ENCODE results near the gene NUCB1. TPM values are rescaled to one million over a fixed set of nuclear protein-coding genes. Genes with fewer than 3 reads are reported as not detected.

The NUCB1 gene
- total and polyA plus RNA-seq, 4 donors, result 186 to 775 (median 238) TPM

DNA sequence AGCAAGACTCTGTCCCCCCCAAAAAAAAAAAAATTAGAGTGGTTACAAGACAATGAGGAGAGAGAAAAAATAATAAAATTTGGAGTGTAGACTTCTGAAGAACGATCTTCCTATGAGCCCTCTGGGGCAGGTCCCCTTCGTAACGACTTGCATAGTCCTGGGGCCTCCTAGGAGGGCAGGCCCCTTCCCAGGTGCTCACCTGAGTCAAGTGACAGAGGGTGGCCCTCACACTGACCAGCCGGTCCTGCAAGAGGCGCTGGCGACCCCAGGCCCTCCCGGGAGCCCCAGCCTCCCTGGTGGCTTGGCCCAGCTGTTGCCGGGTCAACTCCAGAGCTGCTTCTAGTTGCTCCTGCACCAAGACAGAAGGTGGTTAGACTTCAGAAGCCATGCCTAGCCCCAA, 46.6 kb upstream of the NUCB1 start:
- Histone ChIP-seq H3K27ac (ENCODE audit: low read depth in 1 of 2, low read length in 2 of 2) (no peak overlapping the region), H3K36me3 (ENCODE audit: control insufficient read depth in 4 of 4, insufficient read depth in 3 of 4, low read depth in 1 of 4, low read length in 3 of 4) (peaks cover 0 to 7% (median 6%) of the 10 kb centered on the region in 4 donors), H3K27me3 (ENCODE audit: control insufficient read depth in 4 of 4, insufficient read depth in 4 of 4, low read length in 3 of 4) (no peaks in the 10 kb centered on the region), H3K9me3 (ENCODE audit: control insufficient read depth in 4 of 4, low read length in 3 of 4) (no peaks in the 10 kb centered on the region), H3K4me3 (ENCODE audit: low read depth in 1 of 3, low read length in 3 of 3) (no peak overlapping the region), H3K9ac (ENCODE audit: low read depth in 1 of 2, low read length in 2 of 2) (no peak overlapping the region), H3K4me1 (ENCODE audit: control insufficient read depth in 4 of 4, insufficient read depth in 4 of 4, low read length in 3 of 4) (no peaks in the 10 kb centered on the region)
- TF ChIP-seq ZBTB33 (IDR thresholded peaks at IDR 0.05) (no peak), SP1 (IDR thresholded peaks at IDR 0.05) (no peak), TAF1 (conservative IDR thresholded peaks at IDR 0.05) (no peak), EGR1 (IDR thresholded peaks at IDR 0.05; ENCODE audit: low read depth in 2 of 2) (no peak), HNF4A (conservative IDR thresholded peaks at IDR 0.05) (no peak), FOXA2 (IDR thresholded peaks at IDR 0.05) (no peak), YY1 (IDR thresholded peaks at IDR 0.05) (no peak), FOXA1 (IDR thresholded peaks at IDR 0.05) (no peak), GABPA (IDR thresholded peaks at IDR 0.05 in 1 of 2, conservative IDR thresholded peaks at IDR 0.05 in 1 of 2) (no peak), RXRA (IDR thresholded peaks at IDR 0.05) (no peak), REST (IDR thresholded peaks at IDR 0.05) (no peak), HNF4G (IDR thresholded peaks at IDR 0.05) (no peak), JUND (IDR thresholded peaks at IDR 0.05) (no peak), RAD21 (IDR thresholded peaks at IDR 0.05) (no peak)
- TF ChIP-seq, protein P1, sequence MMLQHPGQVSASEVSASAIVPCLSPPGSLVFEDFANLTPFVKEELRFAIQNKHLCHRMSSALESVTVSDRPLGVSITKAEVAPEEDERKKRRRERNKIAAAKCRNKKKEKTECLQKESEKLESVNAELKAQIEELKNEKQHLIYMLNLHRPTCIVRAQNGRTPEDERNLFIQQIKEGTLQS (IDR thresholded peaks at IDR 0.05), result no peak
- TF ChIP-seq, protein P2, sequence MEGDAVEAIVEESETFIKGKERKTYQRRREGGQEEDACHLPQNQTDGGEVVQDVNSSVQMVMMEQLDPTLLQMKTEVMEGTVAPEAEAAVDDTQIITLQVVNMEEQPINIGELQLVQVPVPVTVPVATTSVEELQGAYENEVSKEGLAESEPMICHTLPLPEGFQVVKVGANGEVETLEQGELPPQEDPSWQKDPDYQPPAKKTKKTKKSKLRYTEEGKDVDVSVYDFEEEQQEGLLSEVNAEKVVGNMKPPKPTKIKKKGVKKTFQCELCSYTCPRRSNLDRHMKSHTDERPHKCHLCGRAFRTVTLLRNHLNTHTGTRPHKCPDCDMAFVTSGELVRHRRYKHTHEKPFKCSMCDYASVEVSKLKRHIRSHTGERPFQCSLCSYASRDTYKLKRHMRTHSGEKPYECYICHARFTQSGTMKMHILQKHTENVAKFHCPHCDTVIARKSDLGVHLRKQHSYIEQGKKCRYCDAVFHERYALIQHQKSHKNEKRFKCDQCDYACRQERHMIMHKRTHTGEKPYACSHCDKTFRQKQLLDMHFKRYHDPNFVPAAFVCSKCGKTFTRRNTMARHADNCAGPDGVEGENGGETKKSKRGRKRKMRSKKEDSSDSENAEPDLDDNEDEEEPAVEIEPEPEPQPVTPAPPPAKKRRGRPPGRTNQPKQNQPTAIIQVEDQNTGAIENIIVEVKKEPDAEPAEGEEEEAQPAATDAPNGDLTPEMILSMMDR (IDR thresholded peaks at IDR 0.05; ENCODE audit: low read depth, low read length, missing input control), result no peak
- TF ChIP-seq, protein P3, sequence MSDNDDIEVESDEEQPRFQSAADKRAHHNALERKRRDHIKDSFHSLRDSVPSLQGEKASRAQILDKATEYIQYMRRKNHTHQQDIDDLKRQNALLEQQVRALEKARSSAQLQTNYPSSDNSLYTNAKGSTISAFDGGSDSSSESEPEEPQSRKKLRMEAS (IDR thresholded peaks at IDR 0.05), result no peak
- DNase-seq (ENCODE audit: low spot score), result no peak
- WGBS, result 95% methylated on average over 8 of the region's 8 CpGs
